Measurements from ENCODE around the gene ZNF143. TPM values are rescaled to one million over a fixed set of nuclear protein-coding genes. Genes with fewer than 3 reads are reported as not detected.
A peak's percentile ranks its signal among the peaks of the same experiment; 100 is the strongest.

The ZNF143 gene
- total RNA-seq, 1 donor from 2014 or later, result 19.2 TPM

- no peaks in the 10 kb centered on the region for H3K36me3 ChIP-seq (ENCODE audit: control insufficient read depth, insufficient read depth, low read length)
- H3K4me3 ChIP-seq (ENCODE audit: low read depth, low read length), result no peak overlapping the region
- DNase-seq (ENCODE audit: low read depth), result no peak
- no peaks in the 10 kb centered on the region for H3K27me3 ChIP-seq (ENCODE audit: control insufficient read depth, insufficient read depth, low read length)
- TF ChIP-seq CTCF (IDR thresholded peaks at IDR 0.05; ENCODE audit: insufficient read depth, low read length, poor library complexity, severe bottlenecking), result no peak
Measured at GRCh38 chr11:9455722-9456121, 5.1 kb upstream of the ZNF143 start.

GRCh38 chr11:9459667-9460321 lies 1.0 kb upstream of the ZNF143 start:
- no peaks in the 10 kb centered on the region for H3K36me3 ChIP-seq (ENCODE audit: control insufficient read depth, insufficient read depth, low read length)
- no peak for TF ChIP-seq CTCF (IDR thresholded peaks at IDR 0.05; ENCODE audit: insufficient read depth, low read length, poor library complexity, severe bottlenecking)
- H3K27me3 ChIP-seq (ENCODE audit: control insufficient read depth, insufficient read depth, low read length), result no peaks in the 10 kb centered on the region
- H3K4me3 ChIP-seq (ENCODE audit: low read depth, low read length), result peak overlapping the region; percentile 98
- no peak for DNase-seq (ENCODE audit: low read depth)

GRCh38 chr11:9461063-9461759 lies 399 bp downstream of the ZNF143 start:
- no peaks in the 10 kb centered on the region for H3K36me3 ChIP-seq (ENCODE audit: control insufficient read depth, insufficient read depth, low read length)
- no peaks in the 10 kb centered on the region for H3K27me3 ChIP-seq (ENCODE audit: control insufficient read depth, insufficient read depth, low read length)
- no peak for DNase-seq (ENCODE audit: low read depth)
- peak overlapping the region; percentile 77 for H3K4me3 ChIP-seq (ENCODE audit: low read depth, low read length)
- TF ChIP-seq CTCF (IDR thresholded peaks at IDR 0.05; ENCODE audit: insufficient read depth, low read length, poor library complexity, severe bottlenecking), result no peak

- peak overlapping the region; percentile 77 for H3K4me3 ChIP-seq (ENCODE audit: low read depth, low read length)
- DNase-seq (ENCODE audit: low read depth), result no peak
- H3K36me3 ChIP-seq (ENCODE audit: control insufficient read depth, insufficient read depth, low read length), result no peaks in the 10 kb centered on the region
- H3K27me3 ChIP-seq (ENCODE audit: control insufficient read depth, insufficient read depth, low read length), result no peaks in the 10 kb centered on the region
- TF ChIP-seq CTCF (IDR thresholded peaks at IDR 0.05; ENCODE audit: insufficient read depth, low read length, poor library complexity, severe bottlenecking), result no peak
Measured at GRCh38 chr11:9461760-9462134, 935 bp downstream of the ZNF143 start.

GRCh38 chr11:9462172-9462799 lies 1.5 kb downstream of the ZNF143 start:
- peak overlapping the region; percentile 77 for H3K4me3 ChIP-seq (ENCODE audit: low read depth, low read length)
- TF ChIP-seq CTCF (IDR thresholded peaks at IDR 0.05; ENCODE audit: insufficient read depth, low read length, poor library complexity, severe bottlenecking), result no peak
- no peaks in the 10 kb centered on the region for H3K27me3 ChIP-seq (ENCODE audit: control insufficient read depth, insufficient read depth, low read length)
- no peak for DNase-seq (ENCODE audit: low read depth)
- H3K36me3 ChIP-seq (ENCODE audit: control insufficient read depth, insufficient read depth, low read length), result no peaks in the 10 kb centered on the region
